A549 (cell line): ENCODE data around the gene SDHAF1. TPM values are rescaled to one million over a fixed set of nuclear protein-coding genes. Genes with fewer than 3 reads are reported as not detected.

Experiments used
- ATAC-seq, 2 experiments: fragments of 200-7000 bp in 1 of 2; fragments of >200 bp in 1 of 2; cut with Nextera tagmentation in 1 of 2; cut with Tn5 transposase in 1 of 2; 3 replicates each; pipeline versions ENCODE4 v1.8.0 to v1.9.1; 2018 to 2020; ENCODE audit warnings: mild to moderate bottlenecking in 1 of 2, moderate library complexity in 1 of 2
- CTCF ChIA-PET: fragments of 300-600 bp; sonication (Branson Sonifier 250); formaldehyde crosslinking; extraction: SDS; loops from one replicate; lab custom pipeline; 2021; ENCODE audit warnings: antibody characterized with exemption, inconsistent platforms; lab: Yijun Ruan, JAX
- POLR2A ChIA-PET: fragments of 350-600 bp; formaldehyde crosslinking; extraction: SDS; loops from one replicate; lab custom pipeline; 2021; ENCODE audit warnings: antibody characterized with exemption, inconsistent platforms; lab: Yijun Ruan, JAX
- DNase-seq, 2 experiments: peaks; one replicate each; pipeline versions ENCODE4 v3.0.0 to v3.0.0-alpha.2; 2011 to 2016; ENCODE audit warnings: low read depth in 1 of 2, low spot score in 1 of 2
- FAIRE-seq: peaks from 2 replicates; lab custom pipeline; 2011; peaks lifted over from hg19 to GRCh38; lab: Jason Lieb, UNC
- H3K27ac ChIP-seq, 2 experiments: fragments of >200 bp; sonication (Bioruptor Twin); formaldehyde crosslinking; 3 replicates each; pipeline ENCODE4 v1.5.1; 2016 to 2017
- H3K4me1 ChIP-seq: fragments of >200 bp; sonication (Bioruptor Twin); formaldehyde crosslinking; 3 replicates; pipeline ENCODE4 v1.6.1; 2016
- H3K4me2 ChIP-seq: fragments of >200 bp; sonication (Bioruptor Twin); formaldehyde crosslinking; 3 replicates; pipeline ENCODE4 v1.6.1; 2016
- H3K4me3 ChIP-seq: fragments of >200 bp; sonication (Bioruptor Twin); formaldehyde crosslinking; 3 replicates; pipeline ENCODE4 v1.5.1; 2016
- H3K9me3 ChIP-seq: fragments of >200 bp; sonication (Bioruptor Twin); formaldehyde crosslinking; 3 replicates; pipeline ENCODE4 v1.6.1; 2016
- CHD2 ChIP-seq: fragments of 150-350 bp; IDR thresholded peaks from 2 replicates; pipeline ENCODE4 v1.6.1; 2014; ENCODE audit warnings: low read length; ENCODE audit not compliant: partially characterized antibody
- FOSB ChIP-seq: fragments of 250-450 bp; sonication (Bioruptor Pico); IDR thresholded peaks from 2 replicates; pipeline ENCODE4 v1.5.0; 2020; ENCODE audit warnings: mild to moderate bottlenecking, moderate library complexity
- GATA3 ChIP-seq: IDR thresholded peaks from 2 replicates; pipeline ENCODE4 v1.6.1; 2012; ENCODE audit warnings: borderline replicate concordance
- JUNB ChIP-seq: fragments of >200 bp; sonication (Bioruptor Twin); formaldehyde crosslinking; IDR thresholded peaks from 2 replicates; pipeline ENCODE4 v1.6.1; 2016
- KDM1A ChIP-seq: fragments of 200-600 bp; sonication (generic); IDR thresholded peaks from 2 replicates; pipeline ENCODE4 v1.6.1; 2016; ENCODE audit warnings: low read depth, mild to moderate bottlenecking
- MAZ ChIP-seq: fragments of 150-350 bp; IDR thresholded peaks from 2 replicates; pipeline ENCODE4 v1.6.1; 2014; ENCODE audit warnings: antibody characterized with exemption, low read depth, low read length, borderline replicate concordance
- MYC ChIP-seq: IDR thresholded peaks from 2 replicates; pipeline ENCODE4 v1.6.1; 2012; ENCODE audit warnings: mild to moderate bottlenecking, inconsistent platforms, low read length, improper control_type of control experiment, borderline replicate concordance
- PHF8 ChIP-seq: fragments of 200-600 bp; sonication (generic); IDR thresholded peaks from 2 replicates; pipeline ENCODE4 v1.6.1; 2016; ENCODE audit warnings: low read depth, mild to moderate bottlenecking, antibody characterized with exemption, moderate library complexity, borderline replicate concordance
- RARB ChIP-seq: fragments of 250-450 bp; sonication (Bioruptor Pico); IDR thresholded peaks from 2 replicates; pipeline ENCODE4 v1.8.0; 2021; ENCODE audit warnings: mild to moderate bottlenecking, moderate library complexity
- RNF2 ChIP-seq: fragments of 200-600 bp; sonication (generic); IDR thresholded peaks from 2 replicates; pipeline ENCODE4 v1.6.1; 2016; ENCODE audit warnings: low read depth, mild to moderate bottlenecking, antibody characterized with exemption, moderate library complexity, borderline replicate concordance
- SMC3 ChIP-seq: fragments of >200 bp; sonication (Bioruptor Twin); formaldehyde crosslinking; IDR thresholded peaks from 3 replicates; pipeline ENCODE4 v1.6.1; 2018; ENCODE audit warnings: inconsistent platforms
- SREBF2 ChIP-seq: fragments of 450-650 bp; IDR thresholded peaks from 2 replicates; pipeline ENCODE4 v1.6.1; 2014; ENCODE audit warnings: mild to moderate bottlenecking, moderate library complexity
- TFCP2L1 ChIP-seq: fragments of 250-450 bp; sonication (Bioruptor Pico); IDR thresholded peaks from 2 replicates; pipeline ENCODE4 v1.5.0; 2021; ENCODE audit warnings: mild to moderate bottlenecking
- ZC3H11A ChIP-seq: fragments of 450-650 bp; IDR thresholded peaks from 2 replicates; pipeline ENCODE4 v1.6.1; 2014; ENCODE audit warnings: antibody characterized with exemption, mild to moderate bottlenecking
- ZNF302 ChIP-seq: fragments of 250-450 bp; sonication (Bioruptor Pico); IDR thresholded peaks from 2 replicates; pipeline ENCODE4 v1.9.0; 2021; ENCODE audit warnings: inconsistent platforms, mild to moderate bottlenecking, moderate library complexity
- WGBS: methylation state at CpG from one replicate; pipeline ENCODE4 v1.1.6; 2017; ENCODE audit errors: missing lambda C conversion rate; 5-methylcytosine and 5-hydroxymethylcytosine counted together
- polyA plus RNA-seq, 4 experiments: library from polyadenylated mRNA; depleted of rRNA in 3 of 4; stranded (reverse); fragments of >200 nt; fragmentation: RNase III in 1 of 4; extraction: RNeasy Plus Mini Kit Qiagen cat#74134 plus additional on column Dnase treatment in 1 of 4; gene quantifications; 2 replicates in 3 of 4; 3 replicates in 1 of 4; pipeline ENCODE4 v1.2.3, GENCODE V29; 2011 to 2017
- TF ChIP-seq, protein P1 (sequence below): fragments of 250-450 bp; sonication (Bioruptor Pico); IDR thresholded peaks from 2 replicates; pipeline ENCODE4 v1.5.0; 2020; ENCODE audit warnings: low read depth, mild to moderate bottlenecking, moderate library complexity
- TF ChIP-seq, protein P2 (sequence below): fragments of >200 bp; sonication (Bioruptor Twin); formaldehyde crosslinking; IDR thresholded peaks from 3 replicates; pipeline ENCODE4 v1.6.1; 2016
- TF ChIP-seq, protein P3 (sequence below): fragments of >200 bp; sonication (Bioruptor Twin); formaldehyde crosslinking; IDR thresholded peaks from 3 replicates; pipeline ENCODE4 v1.5.1; 2016

Gene SDHAF1
- polyA plus RNA-seq, 2 of the 4 experiments (the other 2 are of a cell fraction), result 25.3 to 27.1 TPM

DNA sequence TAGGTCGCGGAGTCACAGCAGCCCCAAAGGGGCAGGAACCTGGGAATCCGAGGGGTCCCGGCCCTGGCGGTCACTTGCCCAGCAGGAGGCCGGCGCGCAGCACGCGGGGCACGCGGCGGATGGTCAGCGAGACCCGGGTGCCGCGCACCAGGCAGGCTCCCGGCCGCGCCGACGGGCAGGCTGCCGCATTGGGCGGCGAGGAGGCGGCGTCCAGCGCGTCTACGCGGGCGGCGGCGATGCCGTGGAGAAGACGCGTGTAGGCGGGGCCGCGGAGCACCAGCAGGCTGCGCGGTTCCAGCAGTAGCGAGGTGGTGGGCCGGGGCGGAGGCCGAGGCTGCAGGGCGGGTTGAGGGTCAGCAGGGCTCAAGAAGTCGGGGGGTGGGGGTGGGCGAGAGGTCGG is 14.2 kb downstream of the SDHAF1 start (continued):
- TF ChIP-seq SMC3 (0 out of 3 replicates have a peak, but pooled peaks have one; percentile 7), GATA3 (no peak), KDM1A (no peak), JUNB (no peak), MAZ (no peak), RARB (CRISPR knock-in tag) (no peak)
- TF ChIP-seq, protein P1, sequence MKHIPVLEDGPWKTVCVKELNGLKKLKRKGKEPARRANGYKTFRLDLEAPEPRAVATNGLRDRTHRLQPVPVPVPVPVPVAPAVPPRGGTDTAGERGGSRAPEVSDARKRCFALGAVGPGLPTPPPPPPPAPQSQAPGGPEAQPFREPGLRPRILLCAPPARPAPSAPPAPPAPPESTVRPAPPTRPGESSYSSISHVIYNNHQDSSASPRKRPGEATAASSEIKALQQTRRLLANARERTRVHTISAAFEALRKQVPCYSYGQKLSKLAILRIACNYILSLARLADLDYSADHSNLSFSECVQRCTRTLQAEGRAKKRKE (CRISPR knock-in tag), result 0 out of 2 replicates have a peak, but pooled peaks have one; percentile 31

DNA sequence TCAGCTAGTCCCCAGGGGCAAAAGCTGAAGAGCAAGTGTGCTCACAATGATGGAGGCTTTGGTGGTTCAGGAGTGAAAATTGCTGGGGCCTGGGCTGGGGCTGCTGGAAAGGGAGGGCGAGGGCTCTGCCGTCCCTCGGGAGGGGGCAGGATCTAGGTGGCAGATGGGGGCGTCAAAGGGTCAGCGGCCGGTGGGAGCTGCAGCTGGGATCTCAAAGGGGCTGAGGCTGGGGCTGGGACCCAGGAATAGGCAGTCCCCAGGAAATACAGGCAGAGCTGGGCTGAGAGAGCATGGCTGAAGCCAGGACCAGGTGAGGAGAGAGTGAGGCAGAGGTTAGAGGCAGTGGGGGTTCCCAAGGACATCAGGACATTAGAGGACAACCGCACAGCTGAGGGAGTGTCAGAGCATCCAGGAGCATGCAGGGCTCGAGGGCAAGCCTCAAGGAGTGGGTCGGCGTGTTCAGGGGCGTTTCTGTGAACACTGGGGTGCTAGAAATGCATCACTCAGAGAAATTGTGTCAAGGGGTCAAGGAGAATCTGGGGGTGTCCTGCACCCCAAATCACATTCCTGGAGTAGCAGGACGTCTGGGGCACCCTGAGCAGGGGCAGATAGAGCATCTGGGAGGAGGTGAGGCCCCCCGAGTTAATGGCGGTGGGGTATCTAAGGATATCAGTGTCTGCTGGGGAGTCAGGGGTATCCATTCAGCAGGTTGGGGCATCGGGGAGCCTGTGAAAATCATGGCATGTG is 14.8 kb downstream of the SDHAF1 start:
- peak; percentile 7 for FAIRE-seq
- no peak for DNase-seq
- no peaks in the 10 kb centered on the region for H3K9me3 ChIP-seq
- TF ChIP-seq RNF2 (no peak), ZNF302 (CRISPR knock-in tag) (no peak), ZC3H11A (no peak), PHF8 (no peak), CHD2 (peak; percentile 9), FOSB (CRISPR knock-in tag) (no peak), MAZ (no peak)
- TF ChIP-seq, protein P2, sequence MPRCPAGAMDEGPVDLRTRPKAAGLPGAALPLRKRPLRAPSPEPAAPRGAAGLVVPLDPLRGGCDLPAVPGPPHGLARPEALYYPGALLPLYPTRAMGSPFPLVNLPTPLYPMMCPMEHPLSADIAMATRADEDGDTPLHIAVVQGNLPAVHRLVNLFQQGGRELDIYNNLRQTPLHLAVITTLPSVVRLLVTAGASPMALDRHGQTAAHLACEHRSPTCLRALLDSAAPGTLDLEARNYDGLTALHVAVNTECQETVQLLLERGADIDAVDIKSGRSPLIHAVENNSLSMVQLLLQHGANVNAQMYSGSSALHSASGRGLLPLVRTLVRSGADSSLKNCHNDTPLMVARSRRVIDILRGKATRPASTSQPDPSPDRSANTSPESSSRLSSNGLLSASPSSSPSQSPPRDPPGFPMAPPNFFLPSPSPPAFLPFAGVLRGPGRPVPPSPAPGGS, result no peak
- TF ChIP-seq, protein P1 (CRISPR knock-in tag), result no peak
- H3K4me1 ChIP-seq, result peaks cover 19% of the 10 kb centered on the region; the same call in 2 of the 3 replicates
- no peak for ATAC-seq
- H3K4me3 ChIP-seq, result peak overlapping the region; percentile 41
- peak overlapping the region; percentile 90 for H3K4me2 ChIP-seq
- H3K27ac ChIP-seq, result peak overlapping the region; percentile 62 to 87
- 73% methylated on average over 15 of the region's 15 CpGs for WGBS
- POLR2A ChIA-PET, result interaction anchor here (0.5 to 2.1 kb wide), 4 partner anchors 15 to 131 kb away, joined by 3 to 11 read pairs (median 4); partner anchors contain the start of genes POLR2I, SDHAF1 and TBCB
- CTCF ChIA-PET, result interaction anchor here (0.6 to 1.7 kb wide), 4 partner anchors 10 to 155 kb away, joined by 3 to 10 read pairs (median 4); no protein-coding TSS in a partner anchor

DNA sequence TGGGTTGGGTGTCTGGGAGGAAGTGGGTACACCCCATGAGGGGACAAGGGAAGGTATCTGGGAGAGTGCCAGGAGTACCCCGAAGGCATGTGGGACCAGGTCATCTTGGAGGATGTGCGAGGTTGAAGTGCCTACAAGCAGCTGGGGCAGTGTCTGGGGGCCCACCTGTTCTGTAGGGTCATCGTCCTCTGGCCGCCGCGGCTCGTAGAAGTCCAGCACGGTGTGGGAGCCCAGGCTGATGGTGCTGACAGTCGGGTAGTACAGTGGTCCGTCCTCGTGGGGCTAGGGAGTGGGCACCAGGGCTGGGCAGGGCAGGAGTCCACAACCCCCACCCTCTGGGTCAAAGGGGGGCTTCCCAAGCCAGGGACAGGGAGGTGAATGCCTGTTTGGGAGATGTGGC is 15.4 kb downstream of the SDHAF1 start:
- Histone ChIP-seq H3K4me3 (no peak overlapping the region), H3K4me2 (no peak overlapping the region), H3K9me3 (no peaks in the 10 kb centered on the region), H3K4me1 (peaks cover 25% of the 10 kb centered on the region), H3K27ac (no peak overlapping the region)
- FAIRE-seq (no peak), DNase-seq (no peak), ATAC-seq (no peak)
- CTCF ChIA-PET, result interaction anchor here (0.6 to 1.0 kb wide), 2 partner anchors 35 to 154 kb away, joined by 3 read pairs; no protein-coding TSS in a partner anchor
- POLR2A ChIA-PET, result interaction anchor here (2.1 kb wide), 1 partner anchor 15 kb away, joined by 11 read pairs; the partner anchor contains the start of gene SDHAF1
- TF ChIP-seq MYC, result no peak
- no peak for TF ChIP-seq RNF2
- no peak for TF ChIP-seq FOSB (CRISPR knock-in tag)
- no peak for TF ChIP-seq TFCP2L1
- TF ChIP-seq RARB (CRISPR knock-in tag), result no peak
- TF ChIP-seq ZC3H11A, result no peak
- no peak for TF ChIP-seq SREBF2
- TF ChIP-seq, protein P3, sequence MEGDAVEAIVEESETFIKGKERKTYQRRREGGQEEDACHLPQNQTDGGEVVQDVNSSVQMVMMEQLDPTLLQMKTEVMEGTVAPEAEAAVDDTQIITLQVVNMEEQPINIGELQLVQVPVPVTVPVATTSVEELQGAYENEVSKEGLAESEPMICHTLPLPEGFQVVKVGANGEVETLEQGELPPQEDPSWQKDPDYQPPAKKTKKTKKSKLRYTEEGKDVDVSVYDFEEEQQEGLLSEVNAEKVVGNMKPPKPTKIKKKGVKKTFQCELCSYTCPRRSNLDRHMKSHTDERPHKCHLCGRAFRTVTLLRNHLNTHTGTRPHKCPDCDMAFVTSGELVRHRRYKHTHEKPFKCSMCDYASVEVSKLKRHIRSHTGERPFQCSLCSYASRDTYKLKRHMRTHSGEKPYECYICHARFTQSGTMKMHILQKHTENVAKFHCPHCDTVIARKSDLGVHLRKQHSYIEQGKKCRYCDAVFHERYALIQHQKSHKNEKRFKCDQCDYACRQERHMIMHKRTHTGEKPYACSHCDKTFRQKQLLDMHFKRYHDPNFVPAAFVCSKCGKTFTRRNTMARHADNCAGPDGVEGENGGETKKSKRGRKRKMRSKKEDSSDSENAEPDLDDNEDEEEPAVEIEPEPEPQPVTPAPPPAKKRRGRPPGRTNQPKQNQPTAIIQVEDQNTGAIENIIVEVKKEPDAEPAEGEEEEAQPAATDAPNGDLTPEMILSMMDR, result no peak
- WGBS, result 90% methylated on average over 11 of the region's 11 CpGs
